ENCODE measurements around the gene BRIP1.
"Not testable (repeated sequence)": the region's sequence is repeated elsewhere in the genome, so short reads cannot be mapped to it uniquely, and the experiment has no call there.

Gene BRIP1

DNA sequence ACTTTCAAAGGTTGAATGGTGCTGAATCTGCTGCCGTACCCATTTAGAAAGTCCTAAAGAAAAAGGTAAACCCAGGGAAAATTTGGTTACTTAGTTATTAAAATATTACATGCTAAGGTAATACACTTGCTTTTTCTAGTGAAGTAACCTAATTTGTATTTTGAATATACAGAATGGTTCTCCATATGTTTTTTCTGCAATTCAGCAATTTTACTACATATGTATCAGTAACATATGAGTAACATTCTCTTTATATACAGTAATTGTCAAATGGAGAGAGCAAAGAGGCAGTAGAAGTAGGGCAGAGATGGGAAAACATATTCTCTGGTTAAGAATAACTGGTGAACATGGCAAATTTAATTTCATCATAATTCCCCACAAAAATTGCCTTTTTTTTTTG, 177.2 kb downstream of the BRIP1 start:
- no peak for DNase-seq

DNA sequence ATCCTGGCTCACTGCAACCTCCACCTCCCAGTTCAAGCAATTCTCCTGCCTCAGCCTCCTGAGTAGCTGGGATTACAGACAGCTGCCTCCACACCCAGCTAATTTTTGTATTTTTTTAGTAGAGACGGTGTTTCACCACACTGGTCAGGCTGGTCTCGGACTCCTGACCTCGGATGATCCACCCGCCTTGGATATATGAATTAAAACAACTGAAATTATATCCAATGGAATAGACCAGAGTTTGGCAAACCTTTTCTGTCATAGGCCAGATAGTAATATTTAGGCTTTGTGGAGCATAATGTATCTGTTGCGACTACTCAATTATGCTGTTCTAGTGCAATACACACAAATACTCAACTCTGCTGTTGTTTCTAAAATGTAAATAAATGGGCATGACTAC, 178.5 kb downstream of the BRIP1 start:
- no peak for DNase-seq

GRCh38 chr17:61684172-61684571, 179.2 kb downstream of the BRIP1 start:
- DNase-seq: no peak

DNA sequence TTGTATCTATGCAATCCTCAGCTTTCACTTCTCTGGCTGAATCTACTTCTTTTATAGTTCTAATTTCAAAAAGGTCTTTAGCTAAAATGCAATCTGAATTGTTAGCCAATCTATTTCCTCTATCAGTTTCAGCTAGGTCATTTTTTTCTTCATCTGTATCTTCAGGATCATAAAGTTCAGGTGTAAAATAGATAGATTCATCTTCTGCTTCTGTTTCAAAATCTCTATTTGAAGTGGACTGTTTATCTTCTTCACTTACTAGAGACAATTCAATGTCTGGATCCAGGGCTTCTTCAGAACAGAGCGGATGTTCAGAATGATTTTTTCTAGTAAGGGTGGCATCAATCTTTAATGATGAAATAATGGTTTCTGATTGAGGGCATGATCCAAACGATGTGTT, 179.9 kb downstream of the BRIP1 start:
- no peak for DNase-seq

DNA sequence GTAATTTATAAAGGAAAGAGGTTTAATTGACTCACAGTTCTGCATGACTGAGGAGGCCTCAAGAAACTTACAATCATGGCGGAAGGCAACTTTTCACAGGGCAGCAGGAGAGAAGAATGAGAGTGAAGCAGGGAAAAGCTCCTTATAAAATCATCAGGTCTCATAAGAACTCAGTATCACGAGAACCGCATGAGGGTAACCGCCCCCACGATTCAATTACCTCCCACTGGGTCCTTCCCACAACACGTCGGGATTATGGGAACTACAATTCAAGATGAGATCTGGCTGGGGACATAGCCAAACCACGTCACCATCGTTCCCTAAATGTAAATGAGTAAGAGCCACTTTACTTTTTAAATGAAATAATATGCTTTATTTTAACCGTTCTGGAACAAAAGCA, 182.4 kb downstream of the BRIP1 start:
- no peak for DNase-seq

- peak in 1 of 3 experiments; percentile 29 for DNase-seq
Measured at GRCh38 chr17:61678339-61678738, 185.0 kb downstream of the BRIP1 start.

- not testable (repeated sequence) for DNase-seq
Measured at GRCh38 chr17:61677150-61677811, 186.0 kb downstream of the BRIP1 start.

DNA sequence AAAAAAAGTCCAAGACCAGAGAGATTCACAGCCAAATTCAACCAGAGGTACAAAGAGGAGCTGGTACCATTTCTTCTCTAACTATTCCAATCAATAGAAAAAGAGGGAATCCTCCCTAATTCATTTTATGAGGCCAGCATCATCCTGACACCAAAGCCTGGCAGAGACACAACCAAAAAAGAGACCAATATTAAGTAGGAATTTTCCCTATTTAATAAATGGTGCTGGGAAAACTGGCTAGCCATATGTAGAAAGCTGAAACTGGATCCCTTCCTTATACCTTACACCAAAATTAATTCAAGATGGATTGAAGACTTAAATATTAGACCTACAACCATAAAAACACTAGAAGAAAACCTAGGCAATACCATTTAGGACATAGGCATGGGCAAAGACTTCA, 186.8 kb downstream of the BRIP1 start:
- DNase-seq: not testable (repeated sequence)

GRCh38 chr17:61674609-61675008, 188.7 kb downstream of the BRIP1 start:
- not testable (repeated sequence) for DNase-seq

DNA sequence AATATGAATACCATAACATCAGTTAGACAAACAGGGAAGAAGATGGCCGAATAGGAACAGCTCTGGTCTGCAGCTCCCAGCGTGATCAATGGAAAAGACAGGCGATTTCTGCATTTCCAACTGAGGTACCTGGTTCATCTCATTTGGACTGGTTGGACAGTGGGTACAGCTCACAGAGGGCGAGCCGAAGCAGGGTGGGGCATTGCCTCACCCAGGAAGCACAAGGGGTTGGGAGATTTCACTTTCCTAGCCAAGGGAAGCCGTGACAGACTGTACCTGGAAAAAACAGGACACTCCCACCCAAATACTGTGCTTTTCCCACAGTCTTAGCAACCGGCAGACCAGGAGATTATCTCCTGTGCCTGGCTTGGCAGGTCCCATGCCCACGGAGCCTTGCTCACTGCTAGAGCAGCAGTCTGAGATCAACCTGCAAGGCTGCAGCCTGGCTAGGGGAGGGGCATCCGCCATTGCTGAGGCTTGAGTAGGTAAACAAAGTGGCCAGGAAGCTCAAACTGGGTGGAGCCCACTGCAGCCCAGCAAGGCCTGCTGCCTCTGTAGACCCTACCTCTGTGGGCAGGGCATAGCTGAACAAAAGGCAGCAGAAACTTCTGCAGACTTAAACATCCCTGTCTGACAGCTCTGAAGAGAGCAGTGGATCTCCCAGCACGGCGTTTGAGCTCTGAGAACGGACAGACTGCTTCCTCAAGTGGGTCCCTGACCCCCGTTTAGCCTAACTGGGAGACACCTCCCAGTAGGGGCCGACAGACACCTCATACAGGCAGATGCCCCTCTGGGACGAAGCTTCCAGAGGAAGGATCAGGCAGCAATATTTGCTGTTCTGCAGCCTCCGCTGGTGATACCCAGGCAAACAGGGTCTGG, 190.1 kb downstream of the BRIP1 start:
- not testable (repeated sequence) for DNase-seq

DNA sequence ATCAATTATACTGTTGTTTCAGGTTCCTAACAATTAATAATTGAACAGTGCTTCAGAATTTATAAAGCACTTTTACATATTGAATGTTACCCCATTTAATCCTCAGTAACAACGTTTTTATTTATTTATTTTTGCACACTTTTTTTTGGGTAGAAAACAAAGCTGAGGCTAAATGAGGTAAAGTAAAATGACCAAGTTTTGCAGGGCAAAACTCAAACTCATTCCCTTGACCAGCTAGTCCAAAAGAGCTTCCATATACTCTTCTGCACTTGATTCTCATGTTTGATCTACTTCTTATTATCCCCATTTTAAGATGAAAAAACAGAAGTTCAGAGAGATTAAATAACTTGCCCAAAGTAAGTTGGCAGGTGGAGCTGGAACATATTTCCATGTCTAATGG, 191.2 kb downstream of the BRIP1 start:
- no peak for DNase-seq

DNA sequence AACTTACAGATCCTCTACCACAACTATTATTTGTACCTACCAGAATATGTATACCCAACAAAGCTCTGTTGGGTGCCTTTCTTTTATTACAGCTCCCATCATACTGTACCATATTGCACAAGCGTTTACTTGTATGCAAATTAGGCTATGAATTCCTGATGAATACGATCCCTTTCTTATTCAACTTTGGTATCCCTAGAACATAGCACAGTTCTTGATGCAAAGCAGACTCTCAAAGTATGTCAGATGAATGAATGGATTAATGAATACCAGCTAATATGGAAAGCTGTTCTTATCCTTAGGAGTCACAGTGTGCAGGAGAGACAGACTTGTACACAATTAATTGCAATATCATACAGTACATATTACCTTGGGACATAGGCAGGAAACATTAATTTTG, 192.6 kb downstream of the BRIP1 start:
- no peak for DNase-seq

- peak in 2 of 3 experiments; percentile 10 to 83 for DNase-seq
Measured at GRCh38 chr17:61669522-61669921, 193.8 kb downstream of the BRIP1 start.

- DNase-seq: no peak
Measured at GRCh38 chr17:61668486-61668885, 194.8 kb downstream of the BRIP1 start.

GRCh38 chr17:61666406-61667088, 196.8 kb downstream of the BRIP1 start:
- not testable (repeated sequence) for DNase-seq

DNA sequence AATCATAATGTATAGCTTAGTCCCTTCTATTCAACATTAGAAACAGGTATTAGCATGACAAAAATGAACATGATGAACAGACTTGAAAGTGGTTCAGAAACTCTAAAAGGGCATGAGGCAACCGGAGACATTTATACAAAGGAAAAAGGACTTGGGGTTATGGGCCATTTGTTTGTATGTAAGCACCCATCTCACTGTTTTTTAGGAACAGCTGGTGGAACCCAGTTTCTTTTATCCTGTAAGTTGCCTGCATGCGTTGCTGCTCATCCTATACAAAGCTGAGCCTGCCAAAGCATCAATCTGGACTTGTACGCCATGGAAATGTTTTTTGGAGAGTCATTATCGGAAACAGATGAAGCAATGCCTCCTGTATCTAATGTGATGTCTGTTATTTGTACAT, 200.0 kb downstream of the BRIP1 start:
- DNase-seq: no peak

DNA sequence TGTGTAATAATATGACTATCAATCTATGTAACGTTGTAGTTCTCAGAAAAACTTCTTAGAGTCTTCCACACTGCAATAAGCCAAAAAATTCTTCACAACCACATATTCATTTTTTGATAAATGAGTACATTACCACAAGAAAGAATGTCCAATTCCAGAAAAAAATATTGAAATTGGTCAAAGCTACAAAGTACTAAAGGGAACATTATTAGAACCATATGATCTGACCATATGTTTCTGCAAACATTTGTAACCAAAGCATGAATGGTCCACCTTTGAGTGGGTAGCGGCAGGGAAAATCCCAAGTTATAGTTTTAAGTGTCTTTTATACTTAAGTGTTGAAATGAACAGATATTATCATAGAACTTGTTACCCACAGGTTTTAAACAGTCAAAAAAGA, 200.6 kb downstream of the BRIP1 start:
- no peak for DNase-seq

GRCh38 chr17:61662186-61662585, 201.1 kb downstream of the BRIP1 start:
- no peak for DNase-seq

- DNase-seq: no peak
Measured at GRCh38 chr17:61660746-61661485, 202.4 kb downstream of the BRIP1 start.

- DNase-seq: no peak
Measured at GRCh38 chr17:61659437-61659836, 203.9 kb downstream of the BRIP1 start.

- DNase-seq: no peak
Measured at GRCh38 chr17:61658183-61658582, 205.1 kb downstream of the BRIP1 start.

- DNase-seq: no peak
Measured at GRCh38 chr17:61657338-61657737, 206.0 kb downstream of the BRIP1 start.

DNA sequence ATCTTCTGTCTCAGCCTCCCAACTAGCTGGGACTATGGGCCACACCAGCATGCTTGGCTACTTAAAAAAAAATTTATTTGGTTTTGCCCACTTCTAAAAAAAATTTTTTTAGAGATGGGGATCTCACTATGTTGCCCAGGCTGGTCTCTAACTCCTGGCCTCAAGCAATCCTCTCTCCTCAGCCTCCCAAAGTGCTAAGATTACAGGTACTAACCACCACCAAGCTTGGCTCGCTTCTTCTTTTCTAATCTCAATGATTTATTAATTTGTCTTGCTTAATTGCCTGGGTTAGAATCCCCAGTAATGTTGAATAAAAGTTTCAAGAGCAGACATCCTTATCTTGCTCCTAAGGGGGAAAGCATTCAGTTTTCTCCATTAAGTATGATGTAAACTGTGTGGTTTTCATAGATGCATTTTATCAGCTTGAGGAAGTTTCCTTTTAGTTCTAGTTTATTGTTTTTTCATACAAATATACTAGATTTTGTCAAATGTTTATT, 206.6 kb downstream of the BRIP1 start:
- no peak for DNase-seq

Measured in NCI-H1417 (cell line).